IPS-18c (cell line): ENCODE data around the gene GBX2.

ENCODE experiments used
- H3K4me3 ChIP-seq: 2 replicates; pipeline ENCODE4 v1.7.0; 2013; ENCODE audit warnings: low read depth, mild to moderate bottlenecking, low read length, moderate library complexity; ENCODE audit not compliant: insufficient read depth
- H3K9me3 ChIP-seq: one replicate; pipeline ENCODE4 v1.6.1; 2013; ENCODE audit warnings: mild to moderate bottlenecking, low read length, moderate library complexity; ENCODE audit not compliant: control insufficient read depth, insufficient read depth

The GBX2 gene

DNA sequence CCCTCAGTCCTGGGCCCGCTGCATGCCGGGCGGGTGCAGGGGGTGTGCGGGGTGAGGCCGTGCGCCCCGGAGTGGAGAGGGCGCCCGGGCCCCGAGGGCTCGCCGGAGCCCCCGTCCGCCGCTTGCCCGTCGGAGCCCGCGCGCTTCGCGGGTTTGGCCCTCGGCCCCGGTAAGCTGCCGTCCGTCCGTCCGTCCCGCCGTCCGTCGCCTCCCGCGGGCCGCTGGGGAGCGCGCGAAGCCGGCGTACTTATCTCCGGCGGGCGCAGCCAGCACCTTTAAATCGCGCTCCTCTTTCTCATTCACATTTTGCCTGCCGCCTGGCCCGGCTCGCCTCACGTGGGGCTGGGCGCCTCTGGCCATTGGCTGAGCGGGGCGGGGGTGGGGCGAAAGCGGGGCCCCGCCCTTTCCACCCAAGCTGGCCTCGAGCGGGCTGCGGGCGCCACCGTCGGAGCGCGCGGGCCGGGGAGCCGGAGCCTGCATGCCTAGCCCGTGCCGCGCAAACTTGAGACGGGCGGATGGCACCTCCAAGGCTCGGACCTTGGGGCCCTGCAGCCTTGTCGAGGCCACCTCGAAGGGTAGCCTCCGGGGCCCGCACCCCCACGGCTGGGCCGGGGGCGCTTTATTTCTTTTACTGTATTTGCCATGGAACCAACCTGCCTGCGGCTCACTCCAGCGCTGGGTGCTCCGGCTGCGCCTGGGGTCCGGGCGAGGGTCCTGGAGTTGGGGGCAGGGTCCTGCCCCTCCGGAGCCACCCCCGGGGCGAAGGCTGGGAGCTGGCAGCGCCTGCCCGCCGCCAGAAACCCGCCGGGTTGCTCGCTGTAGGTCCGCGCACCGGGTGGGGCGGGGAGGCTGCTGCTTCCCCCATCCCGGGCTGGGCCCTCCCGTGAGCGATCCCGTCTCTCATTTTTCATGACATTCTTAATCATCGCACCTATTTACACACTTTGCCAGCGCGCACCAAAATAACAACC is at the start of gene GBX2:
TSS of gene GBX2 (minus strand) at position 277 of the 971 bp plus-strand sequence. CDS start 415 bp downstream, outside the sequence.
- H3K4me3 ChIP-seq: peak within 1 kb of the TSS; percentile 60
- H3K9me3 ChIP-seq: peaks cover 6% of the 10 kb centered on the region

DNA sequence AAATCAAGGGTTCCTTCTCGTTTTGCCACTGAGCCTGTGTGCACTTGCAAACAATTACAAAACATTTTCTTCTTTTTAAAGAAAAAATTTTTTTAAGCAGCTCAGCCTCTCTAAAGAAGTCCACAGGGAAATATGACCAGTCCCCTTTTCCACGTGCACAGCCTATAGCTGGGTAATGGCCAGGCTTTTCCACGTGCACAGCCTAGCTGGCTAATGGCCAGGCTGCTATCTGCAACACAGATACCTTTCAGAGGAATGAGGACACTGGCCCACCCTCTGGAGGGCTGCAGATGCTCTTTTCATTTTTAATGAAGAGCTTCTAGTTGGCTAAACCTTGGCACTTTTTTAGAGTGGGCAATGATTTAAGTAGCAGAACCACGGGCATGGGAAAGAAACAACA is 49.7 kb upstream of the GBX2 start:
- no peaks in the 10 kb centered on the region for H3K9me3 ChIP-seq
- no peak overlapping the region for H3K4me3 ChIP-seq

DNA sequence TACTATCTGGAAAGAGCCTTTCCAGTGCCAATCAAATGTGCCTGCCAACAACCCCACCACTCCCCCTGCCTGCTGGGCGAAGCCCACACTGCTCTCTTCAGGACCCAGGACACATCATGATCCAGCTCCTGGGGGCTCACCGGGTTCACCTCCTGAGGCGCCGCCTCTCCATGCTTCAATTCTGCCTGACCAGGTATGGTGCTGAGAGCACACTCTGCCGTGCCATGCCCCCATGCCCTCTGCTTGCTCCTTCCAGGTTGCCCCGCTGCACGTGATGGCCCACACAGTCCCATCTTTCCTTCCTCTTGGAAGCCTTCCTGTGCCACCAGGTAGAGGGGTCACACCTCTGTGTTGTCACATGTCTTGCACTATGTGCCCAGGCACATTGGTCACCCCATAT is 48.5 kb upstream of the GBX2 start:
- Histone ChIP-seq H3K4me3 (no peak overlapping the region), H3K9me3 (no peaks in the 10 kb centered on the region)

DNA sequence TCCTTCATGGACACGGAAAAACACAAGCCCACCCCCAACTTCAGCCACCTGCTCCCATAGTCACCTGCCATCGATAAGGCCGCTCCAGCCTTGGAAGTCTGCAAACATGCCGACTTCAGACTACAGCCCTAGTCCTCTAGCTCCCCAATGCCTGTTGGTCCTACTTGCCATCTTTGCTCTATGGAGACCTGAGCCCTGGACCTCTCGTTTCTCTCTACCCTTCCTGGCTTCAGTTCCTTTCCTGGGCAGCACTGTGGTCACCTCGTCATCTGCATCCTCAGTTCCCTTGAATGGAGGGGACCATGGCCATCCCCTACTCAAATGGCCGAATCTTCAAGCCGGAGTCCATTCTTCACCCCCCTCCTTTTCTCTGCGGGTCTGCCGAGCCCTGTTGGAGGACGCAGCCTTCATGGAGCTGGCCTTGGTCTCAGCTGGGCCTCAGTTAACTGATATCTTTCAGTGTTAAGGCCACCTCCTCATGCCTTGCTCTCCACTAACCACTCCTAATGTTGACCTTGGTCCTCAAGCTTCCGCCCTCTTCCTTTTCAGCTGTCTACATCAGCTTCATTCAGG is 47.7 kb upstream of the GBX2 start:
- Histone ChIP-seq H3K9me3 (no peaks in the 10 kb centered on the region), H3K4me3 (no peak overlapping the region)

DNA sequence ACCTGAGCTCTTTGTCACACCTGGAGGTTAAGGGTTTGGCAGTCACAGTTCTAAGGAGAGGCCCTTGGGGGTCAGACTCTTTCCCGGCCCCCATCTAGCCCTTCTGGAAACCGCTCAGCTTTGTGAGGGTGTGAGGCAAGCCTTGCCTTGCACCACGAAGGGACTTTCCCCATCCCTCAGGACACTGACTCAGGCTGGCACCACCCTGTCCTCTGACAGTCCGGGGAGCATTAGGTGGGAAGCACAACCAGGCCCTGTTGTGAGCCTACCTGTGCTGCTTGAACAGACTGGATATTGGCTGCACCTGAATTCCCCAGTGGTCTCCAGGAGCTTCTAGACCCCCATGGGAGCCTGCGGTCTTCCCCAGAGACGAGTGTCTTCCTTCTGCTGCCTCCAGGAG is 47.0 kb upstream of the GBX2 start:
- H3K4me3 ChIP-seq: no peak overlapping the region
- H3K9me3 ChIP-seq: no peaks in the 10 kb centered on the region

DNA sequence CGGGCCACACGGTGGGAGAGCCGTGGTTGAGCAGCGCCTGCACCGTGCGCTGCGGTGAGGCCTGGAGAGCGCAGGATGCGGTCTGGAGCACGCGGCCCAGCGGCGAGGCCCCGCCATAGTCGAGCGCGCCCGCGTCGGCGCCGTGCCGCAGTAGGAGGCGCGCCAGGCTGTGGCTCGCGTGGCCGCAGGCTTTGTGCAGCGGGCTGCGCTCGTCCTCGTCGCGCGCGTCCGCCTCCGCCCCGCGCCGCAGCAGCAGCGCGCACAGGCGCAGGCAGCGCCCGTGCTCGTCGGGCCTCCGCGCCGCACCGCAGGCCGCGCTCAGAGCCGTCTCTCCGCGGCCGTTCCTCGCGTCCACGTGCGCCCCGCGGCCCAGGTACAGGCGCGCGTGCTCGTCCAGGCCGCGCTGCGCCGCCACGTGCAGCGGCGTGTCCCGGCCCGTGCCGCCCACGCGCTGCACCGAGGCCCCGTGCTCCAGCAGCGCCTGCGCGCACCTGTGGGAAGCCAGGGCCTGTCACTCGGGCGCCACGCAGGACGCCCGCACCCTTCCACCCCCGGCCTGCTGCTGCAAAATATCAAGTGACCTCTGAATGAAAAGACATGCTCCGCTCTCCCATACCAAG is 46.3 kb upstream of the GBX2 start:
- H3K4me3 ChIP-seq: no peak overlapping the region
- H3K9me3 ChIP-seq: no peaks in the 10 kb centered on the region

DNA sequence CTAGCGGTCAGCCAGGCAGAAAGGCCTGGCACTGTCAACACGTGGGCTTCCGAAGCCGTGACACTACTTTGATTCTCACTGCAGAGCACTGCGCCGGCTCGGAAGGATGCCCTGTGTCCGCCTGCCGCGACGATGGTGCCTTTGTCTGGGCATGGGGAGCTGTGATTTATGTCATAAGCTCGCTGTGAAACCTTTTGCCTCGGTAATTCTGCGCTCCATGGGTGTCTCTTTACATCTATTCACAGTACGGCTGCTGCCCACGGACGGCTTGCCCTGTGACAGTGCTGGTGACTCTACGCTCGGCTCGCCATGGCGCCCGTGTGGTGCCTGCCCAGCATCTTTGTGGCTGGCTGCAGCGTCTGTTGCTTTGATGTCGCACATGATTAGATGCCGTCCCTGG is 43.1 kb upstream of the GBX2 start:
- Histone ChIP-seq H3K9me3 (no peaks in the 10 kb centered on the region), H3K4me3 (no peak overlapping the region)

DNA sequence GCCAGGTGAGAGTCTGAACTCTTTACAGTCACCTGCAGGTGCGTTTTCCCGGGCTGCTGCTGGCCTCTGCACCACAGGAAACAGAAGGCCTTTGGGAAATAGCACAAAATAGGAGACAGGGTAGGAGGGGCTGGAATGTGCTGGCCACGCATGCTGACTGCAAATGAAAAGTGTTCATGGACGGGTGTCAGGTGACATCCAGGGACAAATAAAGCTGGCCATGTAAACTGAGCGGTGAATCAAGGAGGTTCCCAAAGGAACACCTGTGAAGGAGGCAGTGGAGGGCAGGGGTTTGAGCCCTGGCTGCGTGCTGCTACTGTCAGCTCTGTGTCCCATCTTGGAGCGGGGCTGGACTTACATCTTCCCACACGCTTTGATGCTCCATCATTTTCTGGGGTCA is 42.4 kb upstream of the GBX2 start:
- Histone ChIP-seq H3K4me3 (no peak overlapping the region), H3K9me3 (no peaks in the 10 kb centered on the region)

DNA sequence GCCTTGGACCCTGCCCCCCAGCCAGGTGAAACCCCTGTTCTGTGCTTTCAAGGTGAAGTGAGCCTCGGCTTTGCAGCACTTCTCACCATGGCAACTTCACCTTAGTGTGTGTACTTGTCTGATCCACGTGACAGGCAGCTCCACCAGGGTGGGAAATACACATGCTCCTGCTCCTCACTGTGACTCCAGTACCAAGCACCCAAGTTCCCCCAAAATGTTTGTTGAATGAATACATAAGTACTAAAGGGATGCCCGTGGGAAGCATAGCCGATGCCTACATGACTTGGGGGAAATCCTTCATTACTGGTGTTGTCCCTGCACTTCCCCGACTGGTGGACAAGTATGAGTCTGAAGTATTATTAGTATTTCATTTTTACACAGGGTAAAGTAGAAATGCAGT is 41.8 kb upstream of the GBX2 start:
- no peak overlapping the region for H3K4me3 ChIP-seq
- H3K9me3 ChIP-seq: no peaks in the 10 kb centered on the region

DNA sequence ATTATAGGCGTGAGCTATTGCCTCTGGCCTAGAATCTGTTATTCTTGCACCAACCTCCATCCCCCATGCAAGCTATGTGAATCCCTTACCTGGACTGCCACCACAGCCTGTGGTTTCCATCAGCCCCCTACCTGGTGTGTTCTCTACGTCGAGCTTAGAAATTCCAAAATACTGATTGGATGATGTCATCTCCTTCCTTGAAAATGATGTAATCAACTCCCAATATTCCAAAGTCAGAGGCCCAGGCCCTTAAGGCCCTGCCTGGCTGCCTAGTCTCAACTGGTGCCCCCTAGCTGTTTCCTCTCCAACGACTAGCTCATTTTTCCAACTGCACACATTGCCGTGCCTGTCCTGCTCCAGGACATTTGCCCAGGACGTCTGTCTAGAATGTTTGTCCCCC is 41.3 kb upstream of the GBX2 start:
- H3K4me3 ChIP-seq: no peak overlapping the region
- no peaks in the 10 kb centered on the region for H3K9me3 ChIP-seq

DNA sequence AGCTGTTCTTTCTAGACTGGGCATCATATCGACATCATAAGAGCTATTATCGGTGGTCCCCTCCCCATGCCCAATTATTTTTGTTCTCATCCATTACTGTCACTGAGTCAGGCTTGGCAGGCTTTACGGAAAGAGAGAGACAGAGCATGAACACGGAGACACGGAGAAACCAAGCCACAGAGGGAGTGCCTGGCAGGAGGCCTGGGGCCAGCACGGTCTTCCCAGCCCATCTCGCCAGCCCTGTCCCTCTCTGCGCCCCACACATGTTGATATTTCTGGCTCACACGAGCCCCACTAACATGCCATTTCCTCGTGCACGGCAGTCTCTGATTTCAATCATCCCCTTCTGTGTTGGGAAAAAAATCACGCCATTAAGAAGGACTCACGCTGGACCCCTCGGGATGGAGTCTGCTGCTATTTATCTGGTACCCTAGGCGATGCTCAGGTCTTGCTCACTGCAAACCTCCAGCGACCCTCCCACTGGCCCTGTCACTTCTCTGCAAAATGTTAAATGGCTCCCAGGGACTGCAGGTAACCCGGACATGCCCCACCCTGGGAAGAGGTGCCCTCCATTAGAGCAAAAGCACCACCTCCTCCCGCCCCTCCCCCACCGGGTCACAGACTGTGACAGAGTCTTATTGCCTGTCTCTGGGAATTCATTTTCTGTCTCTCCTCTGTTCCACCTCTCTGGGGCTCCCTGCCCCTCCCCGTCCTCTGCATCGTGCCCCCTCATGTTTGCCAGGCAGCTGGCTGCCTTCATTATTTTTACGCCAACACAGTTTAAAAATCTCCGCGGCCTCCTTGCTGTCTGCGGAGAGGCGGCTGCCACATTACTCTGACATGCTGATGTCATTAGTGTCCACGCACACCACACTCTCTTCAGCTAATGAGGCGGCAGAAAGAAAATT is 40.1 kb upstream of the GBX2 start:
- Histone ChIP-seq H3K9me3 (no peaks in the 10 kb centered on the region), H3K4me3 (no peak overlapping the region)

DNA sequence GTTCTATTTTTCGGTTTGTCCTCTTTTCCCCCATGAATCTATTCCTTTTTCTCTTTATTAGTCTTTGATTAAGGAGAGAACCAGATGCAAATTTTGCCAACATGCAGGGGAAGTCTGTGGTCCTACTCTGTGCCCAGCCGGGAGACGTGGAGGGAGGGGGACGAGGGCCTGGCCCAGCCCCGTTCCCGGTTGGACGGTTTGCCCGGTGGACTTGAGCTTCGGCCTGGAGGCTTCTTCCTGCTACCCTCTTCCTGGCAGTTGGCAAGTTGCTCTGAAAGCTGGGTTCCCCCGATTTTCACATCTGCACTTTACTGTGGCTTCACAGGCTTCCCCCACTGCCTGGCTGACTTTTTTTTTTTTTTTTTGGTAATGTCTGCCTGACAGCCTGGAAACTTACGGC is 39.3 kb upstream of the GBX2 start:
- Histone ChIP-seq H3K4me3 (no peak overlapping the region), H3K9me3 (no peaks in the 10 kb centered on the region)

DNA sequence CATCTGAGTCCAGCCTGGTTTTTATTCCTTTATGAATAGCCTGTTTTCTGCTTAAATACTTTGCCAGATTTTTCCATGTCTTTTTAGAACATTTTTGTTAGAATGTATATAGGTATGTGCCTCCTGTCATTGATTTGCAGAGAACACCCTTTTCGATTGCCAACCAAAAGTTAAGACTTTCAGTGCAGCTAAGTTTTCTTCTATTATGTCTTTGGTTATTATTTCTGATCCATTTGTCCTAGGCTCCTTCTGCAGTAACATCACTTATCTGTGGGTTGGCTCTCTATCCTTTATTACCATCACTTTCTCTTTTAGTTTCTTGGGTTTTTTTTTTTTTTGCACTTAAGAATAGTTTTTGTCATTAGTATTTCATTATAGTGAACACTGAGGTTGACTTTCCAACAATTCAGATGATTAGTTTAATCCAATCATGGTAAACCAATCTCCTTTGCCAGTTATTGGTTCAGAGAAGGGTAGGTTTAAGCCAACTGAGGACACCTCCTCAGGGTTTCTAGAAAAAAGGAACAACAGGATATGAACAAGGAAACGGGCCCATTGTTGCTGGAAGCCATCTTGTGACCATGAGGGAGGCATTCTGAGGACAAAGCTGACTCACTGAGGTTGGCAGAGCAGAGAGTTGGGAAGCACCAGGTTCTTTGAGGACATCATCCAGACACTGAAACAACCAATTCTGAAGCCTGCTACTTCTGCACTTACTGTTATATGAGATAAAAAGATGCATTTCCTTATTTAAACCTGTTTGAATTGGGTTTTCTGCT is 37.9 kb upstream of the GBX2 start:
- Histone ChIP-seq H3K9me3 (no peaks in the 10 kb centered on the region), H3K4me3 (no peak overlapping the region)

DNA sequence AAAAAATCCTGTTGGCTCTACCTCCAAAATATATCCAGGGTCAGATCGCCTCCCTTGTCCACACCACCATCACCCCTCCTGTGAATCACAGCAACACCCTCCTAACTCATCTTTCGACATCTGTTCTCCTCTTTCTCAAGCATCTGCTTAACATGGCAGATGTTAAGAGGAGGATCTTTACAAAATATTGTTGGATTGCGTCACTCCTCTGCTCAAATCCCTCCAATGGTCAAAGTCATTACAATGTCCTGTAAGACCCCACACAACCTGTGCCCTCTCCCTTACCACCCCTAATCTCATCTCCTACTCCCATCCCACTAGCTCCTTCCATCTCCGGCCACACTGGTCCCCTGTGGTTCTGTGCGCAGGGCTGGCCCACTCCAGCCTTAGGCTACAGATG is 36.8 kb upstream of the GBX2 start:
- Histone ChIP-seq H3K4me3 (no peak overlapping the region), H3K9me3 (no peaks in the 10 kb centered on the region)

DNA sequence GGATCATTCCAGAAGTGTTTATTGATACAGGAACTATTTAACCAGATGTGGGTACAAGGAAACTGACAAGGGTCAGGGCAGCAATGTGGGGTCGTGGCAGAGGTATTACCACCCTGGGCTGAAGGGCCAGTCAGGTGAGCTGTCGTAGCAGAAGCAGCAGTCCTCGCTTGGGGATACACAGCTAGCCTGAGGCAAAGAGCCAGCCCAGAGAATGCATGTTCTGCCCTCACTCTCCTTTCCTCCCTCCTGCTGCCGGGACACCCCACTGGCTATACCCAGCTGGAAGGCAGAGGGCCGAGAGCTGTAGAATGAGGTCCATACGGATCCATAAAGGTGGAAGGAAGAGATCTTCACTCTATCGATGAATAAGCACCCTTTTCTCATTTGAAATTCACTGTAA is 32.2 kb upstream of the GBX2 start:
- no peak overlapping the region for H3K4me3 ChIP-seq
- no peaks in the 10 kb centered on the region for H3K9me3 ChIP-seq

DNA sequence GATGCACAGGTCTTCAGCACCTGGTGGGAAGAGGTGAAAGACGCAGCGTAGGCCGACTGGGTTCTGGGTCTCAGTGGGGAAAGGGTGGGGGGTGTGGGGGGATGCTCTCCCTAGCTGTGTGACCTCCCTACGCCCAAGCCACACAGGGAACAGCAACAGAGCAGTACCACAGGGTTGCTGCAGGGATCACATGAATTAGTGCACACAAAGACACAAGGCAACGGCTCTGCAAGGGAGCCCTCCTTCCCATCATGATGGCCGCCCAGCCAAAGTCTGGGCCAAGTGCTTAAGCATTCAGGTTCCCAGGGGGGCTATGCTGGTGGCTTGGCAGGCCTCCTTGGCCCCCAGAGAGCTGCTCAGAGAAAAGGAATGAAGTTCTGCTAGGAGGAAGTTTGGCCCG is 28.2 kb upstream of the GBX2 start:
- Histone ChIP-seq H3K9me3 (no peaks in the 10 kb centered on the region), H3K4me3 (no peak overlapping the region)

DNA sequence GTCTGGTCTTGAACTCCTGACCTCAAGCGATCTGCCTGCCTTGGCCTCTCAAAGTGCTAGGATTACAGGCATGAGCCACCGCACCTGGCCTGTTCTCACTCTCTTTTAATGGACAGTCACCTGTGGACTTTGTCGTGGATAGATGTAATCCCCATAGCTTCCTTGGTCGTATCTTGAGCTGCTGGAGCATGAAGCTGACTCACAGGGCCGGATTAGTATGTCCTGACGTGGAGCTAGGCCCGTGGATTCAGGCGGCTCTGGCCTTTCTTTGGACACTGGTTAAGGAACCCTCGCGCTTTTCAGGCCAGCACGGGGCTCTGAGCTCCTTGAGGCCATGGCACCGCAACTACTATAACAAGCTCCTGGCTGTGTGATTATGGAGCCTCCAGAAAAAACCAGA is 27.5 kb upstream of the GBX2 start:
- H3K4me3 ChIP-seq: no peak overlapping the region
- H3K9me3 ChIP-seq: no peaks in the 10 kb centered on the region
